ENCODE data around the gene LRMDA.

The LRMDA gene

GRCh38 chr10:75589895-75590654 is 158.7 kb downstream of the LRMDA start:
- no peak overlapping the region for H3K4me3 ChIP-seq (ENCODE audit: low read length)
- no peaks in the 10 kb centered on the region for H3K27me3 ChIP-seq (ENCODE audit: low read depth, low read length)
- no peaks in the 10 kb centered on the region for H3K79me2 ChIP-seq (ENCODE audit: low read length)
- H3K27ac ChIP-seq (ENCODE audit: low read length): no peak overlapping the region
- H3K4me1 ChIP-seq (ENCODE audit: low read length): no peaks in the 10 kb centered on the region
- no peaks in the 10 kb centered on the region for H3K36me3 ChIP-seq (replicated peaks; ENCODE audit: low read depth, low read length)
- H3K9ac ChIP-seq (ENCODE audit: low read length): no peak overlapping the region
- TF ChIP-seq EZH2phosphoT487 (IDR thresholded peaks at IDR 0.05; ENCODE audit: low read depth): no peak
- TF ChIP-seq, protein P1, sequence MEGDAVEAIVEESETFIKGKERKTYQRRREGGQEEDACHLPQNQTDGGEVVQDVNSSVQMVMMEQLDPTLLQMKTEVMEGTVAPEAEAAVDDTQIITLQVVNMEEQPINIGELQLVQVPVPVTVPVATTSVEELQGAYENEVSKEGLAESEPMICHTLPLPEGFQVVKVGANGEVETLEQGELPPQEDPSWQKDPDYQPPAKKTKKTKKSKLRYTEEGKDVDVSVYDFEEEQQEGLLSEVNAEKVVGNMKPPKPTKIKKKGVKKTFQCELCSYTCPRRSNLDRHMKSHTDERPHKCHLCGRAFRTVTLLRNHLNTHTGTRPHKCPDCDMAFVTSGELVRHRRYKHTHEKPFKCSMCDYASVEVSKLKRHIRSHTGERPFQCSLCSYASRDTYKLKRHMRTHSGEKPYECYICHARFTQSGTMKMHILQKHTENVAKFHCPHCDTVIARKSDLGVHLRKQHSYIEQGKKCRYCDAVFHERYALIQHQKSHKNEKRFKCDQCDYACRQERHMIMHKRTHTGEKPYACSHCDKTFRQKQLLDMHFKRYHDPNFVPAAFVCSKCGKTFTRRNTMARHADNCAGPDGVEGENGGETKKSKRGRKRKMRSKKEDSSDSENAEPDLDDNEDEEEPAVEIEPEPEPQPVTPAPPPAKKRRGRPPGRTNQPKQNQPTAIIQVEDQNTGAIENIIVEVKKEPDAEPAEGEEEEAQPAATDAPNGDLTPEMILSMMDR (IDR thresholded peaks at IDR 0.05; ENCODE audit: low read depth, low read length): no peak
- H3K4me2 ChIP-seq (ENCODE audit: low read length): no peak overlapping the region
- H3K9me3 ChIP-seq (ENCODE audit: insufficient read depth, low read length): no peaks in the 10 kb centered on the region
- H4K20me1 ChIP-seq (ENCODE audit: insufficient read depth, low read length): no peaks in the 10 kb centered on the region
- H2AFZ ChIP-seq (ENCODE audit: low read depth, low read length): no peak overlapping the region

DNA sequence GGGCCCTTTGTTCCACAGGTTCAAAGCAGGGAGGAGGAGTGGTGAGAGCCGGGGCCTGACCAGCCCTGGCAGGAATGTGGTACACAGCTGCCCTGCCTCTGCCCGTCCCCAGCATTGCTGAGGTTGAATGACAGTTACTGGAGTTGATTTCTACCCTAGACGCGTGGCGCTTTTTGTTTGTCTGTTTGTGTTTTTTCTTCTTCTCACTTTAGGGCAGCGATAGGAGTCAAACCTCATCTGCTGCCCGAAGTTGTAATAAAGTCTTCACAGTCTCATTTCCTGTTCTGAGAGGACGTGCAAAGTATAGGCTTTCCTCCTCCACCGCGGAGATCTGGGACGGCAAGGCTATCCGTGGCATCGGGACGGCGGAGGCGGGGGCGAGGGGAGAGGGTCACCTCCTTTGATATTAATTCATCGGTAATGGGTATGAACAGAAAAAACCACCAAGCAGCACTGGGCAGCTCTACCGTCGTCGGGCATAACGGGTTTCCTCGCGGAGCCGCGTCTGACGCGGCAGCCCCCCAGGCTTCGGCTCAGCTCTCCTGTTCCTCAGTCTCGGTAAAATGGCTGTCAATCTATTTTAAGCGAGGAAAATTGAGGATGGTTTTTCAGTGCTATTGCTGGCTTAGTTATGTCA is 160.8 kb downstream of the LRMDA start:
- H3K9me3 ChIP-seq (ENCODE audit: insufficient read depth, low read length): no peaks in the 10 kb centered on the region
- H3K4me1 ChIP-seq (ENCODE audit: low read length): no peaks in the 10 kb centered on the region
- H3K4me3 ChIP-seq (ENCODE audit: low read length): no peak overlapping the region
- H2AFZ ChIP-seq (ENCODE audit: low read depth, low read length): no peak overlapping the region
- no peak overlapping the region for H3K4me2 ChIP-seq (ENCODE audit: low read length)
- H3K79me2 ChIP-seq (ENCODE audit: low read length): no peaks in the 10 kb centered on the region
- TF ChIP-seq EZH2phosphoT487 (IDR thresholded peaks at IDR 0.05; ENCODE audit: low read depth): no peak
- no peak overlapping the region for H3K27ac ChIP-seq (ENCODE audit: low read length)
- no peaks in the 10 kb centered on the region for H3K36me3 ChIP-seq (replicated peaks; ENCODE audit: low read depth, low read length)
- H3K9ac ChIP-seq (ENCODE audit: low read length): no peak overlapping the region
- H4K20me1 ChIP-seq (ENCODE audit: insufficient read depth, low read length): no peaks in the 10 kb centered on the region
- no peaks in the 10 kb centered on the region for H3K27me3 ChIP-seq (ENCODE audit: low read depth, low read length)

- no peaks in the 10 kb centered on the region for H4K20me1 ChIP-seq (ENCODE audit: insufficient read depth, low read length)
- H3K4me1 ChIP-seq (ENCODE audit: low read length): no peaks in the 10 kb centered on the region
- H2AFZ ChIP-seq (ENCODE audit: low read depth, low read length): no peak overlapping the region
- H3K9me3 ChIP-seq (ENCODE audit: insufficient read depth, low read length): no peaks in the 10 kb centered on the region
- H3K4me3 ChIP-seq (ENCODE audit: low read length): no peak overlapping the region
- H3K36me3 ChIP-seq (replicated peaks; ENCODE audit: low read depth, low read length): no peaks in the 10 kb centered on the region
- no peaks in the 10 kb centered on the region for H3K79me2 ChIP-seq (ENCODE audit: low read length)
- no peaks in the 10 kb centered on the region for H3K27me3 ChIP-seq (ENCODE audit: low read depth, low read length)
- no peak overlapping the region for H3K4me2 ChIP-seq (ENCODE audit: low read length)
- H3K27ac ChIP-seq (ENCODE audit: low read length): no peak overlapping the region
- TF ChIP-seq, protein P1 (IDR thresholded peaks at IDR 0.05; ENCODE audit: low read depth, low read length): no peak
- no peak for TF ChIP-seq EZH2phosphoT487 (IDR thresholded peaks at IDR 0.05; ENCODE audit: low read depth)
- no peak overlapping the region for H3K9ac ChIP-seq (ENCODE audit: low read length)
Observed at GRCh38 chr10:75592791-75593643, 161.6 kb downstream of the LRMDA start.

DNA sequence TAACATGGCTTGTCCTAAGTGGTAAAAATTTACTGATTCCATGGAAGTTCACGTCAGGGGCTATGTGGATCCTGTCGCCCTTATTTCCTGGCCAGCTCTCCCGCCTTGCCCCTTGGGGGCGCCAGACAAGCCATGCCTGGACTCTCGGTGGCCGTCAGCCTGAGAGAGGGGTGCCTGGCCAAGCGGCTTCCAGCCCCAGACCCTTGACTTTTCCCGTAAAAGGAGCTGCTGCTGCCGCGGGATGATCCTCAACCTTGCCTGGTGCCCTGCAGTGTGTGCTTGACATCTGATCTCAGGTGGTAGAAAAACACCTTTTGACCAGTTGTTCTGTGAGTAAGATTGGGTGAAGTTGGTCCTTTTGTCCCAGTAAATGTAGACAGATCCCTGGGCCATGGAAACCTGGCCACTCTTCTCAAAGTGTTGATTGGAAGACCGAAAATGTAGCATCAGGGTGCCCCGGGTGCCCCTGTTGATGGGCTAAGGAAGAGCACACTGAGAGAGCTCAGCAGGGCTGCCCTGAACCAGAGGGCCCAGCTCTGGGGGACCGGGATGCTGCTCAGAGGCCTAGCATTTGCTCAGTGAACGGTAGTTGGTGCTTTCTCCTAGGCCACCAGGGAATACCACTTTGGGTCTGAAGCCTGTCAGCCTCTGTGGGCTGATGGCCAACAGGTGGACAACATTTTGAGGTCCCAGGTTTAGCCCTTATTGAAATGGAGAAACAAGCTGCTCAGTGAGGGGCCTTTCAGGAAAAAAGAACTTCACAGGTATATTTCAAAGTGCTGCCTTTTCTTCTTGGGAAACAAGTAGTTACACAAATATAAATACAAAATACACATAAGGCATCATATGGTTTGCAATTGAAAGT is 162.5 kb downstream of the LRMDA start:
- no peak overlapping the region for H3K27ac ChIP-seq (ENCODE audit: low read length)
- no peaks in the 10 kb centered on the region for H3K4me1 ChIP-seq (ENCODE audit: low read length)
- no peaks in the 10 kb centered on the region for H4K20me1 ChIP-seq (ENCODE audit: insufficient read depth, low read length)
- H3K9me3 ChIP-seq (ENCODE audit: insufficient read depth, low read length): no peaks in the 10 kb centered on the region
- H3K79me2 ChIP-seq (ENCODE audit: low read length): no peaks in the 10 kb centered on the region
- H3K27me3 ChIP-seq (ENCODE audit: low read depth, low read length): no peaks in the 10 kb centered on the region
- no peak overlapping the region for H3K9ac ChIP-seq (ENCODE audit: low read length)
- no peak overlapping the region for H2AFZ ChIP-seq (ENCODE audit: low read depth, low read length)
- no peak overlapping the region for H3K4me3 ChIP-seq (ENCODE audit: low read length)
- no peak overlapping the region for H3K4me2 ChIP-seq (ENCODE audit: low read length)
- H3K36me3 ChIP-seq (replicated peaks; ENCODE audit: low read depth, low read length): no peaks in the 10 kb centered on the region
- TF ChIP-seq, protein P1 (IDR thresholded peaks at IDR 0.05; ENCODE audit: low read depth, low read length): no peak
- TF ChIP-seq EZH2phosphoT487 (IDR thresholded peaks at IDR 0.05; ENCODE audit: low read depth): no peak

All from OCI-LY3 (cell line).